ENCODE data around the gene ZNF593. TPM values are rescaled to one million over a fixed set of nuclear protein-coding genes. Genes with fewer than 3 reads are reported as not detected.

The ZNF593 gene
- total RNA-seq, 6 experiments from 2014 or later, result 16.8 to 39.6 (median 20.7) TPM

- Histone ChIP-seq H3K9me3 (no peaks in the 10 kb centered on the region), H3K27me3 (no peaks in the 10 kb centered on the region), H3K4me3 (no peak overlapping the region), H3K4me1 (peaks cover 0 to 34% (median 5%) of the 10 kb centered on the region in 4 donors), H3K36me3 (no peaks in the 10 kb centered on the region), H3K27ac (peak overlapping the region in 1 of 3 donors; percentile 29)
- DNase-seq (no peak), ATAC-seq (peak in 3 of 4 donors; percentile 24 to 33 (median 27))
- TF ChIP-seq POLR2A (IDR thresholded peaks at IDR 0.05) (no peak), CTCF (IDR thresholded peaks at IDR 0.05) (no peak)
- WGBS (ENCODE audit: insufficient coverage, low coverage, low lambda C conversion rate, missing lambda C conversion rate), result 44% methylated on average over 13 of the region's 13 CpGs
- intact Hi-C loops (cut with DNase I), result no loop called here
Measured at GRCh38 chr1:26127235-26128163, 42.2 kb upstream of the ZNF593 start.

GRCh38 chr1:26129778-26130177 is 39.9 kb upstream of the ZNF593 start:
- 87% methylated on average over 4 of the region's 4 CpGs for WGBS (ENCODE audit: insufficient coverage, low coverage, low lambda C conversion rate, missing lambda C conversion rate)
- no peak for TF ChIP-seq CTCF (IDR thresholded peaks at IDR 0.05)

GRCh38 chr1:26130695-26131094 is 39.0 kb upstream of the ZNF593 start:
- H3K36me3 ChIP-seq, result no peaks in the 10 kb centered on the region
- no CpG with 5 or more reads among the region's 1 CpG for WGBS (ENCODE audit: insufficient coverage, low coverage, low lambda C conversion rate, missing lambda C conversion rate)
- DNase-seq (no peak), ATAC-seq (no peak)
- no peak overlapping the region for H3K27ac ChIP-seq
- TF ChIP-seq CTCF (IDR thresholded peaks at IDR 0.05) (no peak), POLR2A (IDR thresholded peaks at IDR 0.05) (no peak)
- no peaks in the 10 kb centered on the region for H3K9me3 ChIP-seq
- peaks cover 0 to 23% (median 0%) of the 10 kb centered on the region in 4 donors for H3K4me1 ChIP-seq
- intact Hi-C loops (cut with DNase I), result no loop called here
- no peak overlapping the region for H3K4me3 ChIP-seq
- H3K27me3 ChIP-seq, result no peaks in the 10 kb centered on the region

More at GRCh38 chr1:26129778-26130177, 39.9 kb upstream of the ZNF593 start:
- no peaks in the 10 kb centered on the region for H3K36me3 ChIP-seq
- no peaks in the 10 kb centered on the region for H3K9me3 ChIP-seq
- ATAC-seq (no peak), DNase-seq (no peak)
- no peak overlapping the region for H3K4me3 ChIP-seq
- no peak overlapping the region for H3K27ac ChIP-seq
- peaks cover 0 to 30% (median 3%) of the 10 kb centered on the region in 4 donors for H3K4me1 ChIP-seq
- H3K27me3 ChIP-seq, result no peaks in the 10 kb centered on the region
- intact Hi-C loops (cut with DNase I), result no loop called here

- no peak overlapping the region for H3K27ac ChIP-seq
- no peak for TF ChIP-seq POLR2A (IDR thresholded peaks at IDR 0.05)
- TF ChIP-seq CTCF (IDR thresholded peaks at IDR 0.05), result no peak
- H3K4me3 ChIP-seq, result no peak overlapping the region
- DNase-seq, result no peak
- no peaks in the 10 kb centered on the region for H3K9me3 ChIP-seq
- no peaks in the 10 kb centered on the region for H3K36me3 ChIP-seq
- H3K27me3 ChIP-seq, result no peaks in the 10 kb centered on the region
- no peak for ATAC-seq
- 89% methylated on average over 4 of the region's 5 CpGs for WGBS (ENCODE audit: insufficient coverage, low coverage, low lambda C conversion rate, missing lambda C conversion rate)
- H3K4me1 ChIP-seq, result peaks cover 0 to 11% (median 0%) of the 10 kb centered on the region in 4 donors
- intact Hi-C loops (cut with DNase I), result no loop called here
Measured at GRCh38 chr1:26132128-26132833, 37.4 kb upstream of the ZNF593 start.
